Measurements from ENCODE around the gene GLCCI1. TPM values are rescaled to one million over a fixed set of nuclear protein-coding genes. Genes with fewer than 3 reads are reported as not detected.

Gene GLCCI1
- total and polyA plus RNA-seq, 10 of the 15 experiments (the other 5 are each of a cell fraction or from before 2014, with no cell fraction given) = 12.6 to 92.0 (median 27.6) TPM

DNA sequence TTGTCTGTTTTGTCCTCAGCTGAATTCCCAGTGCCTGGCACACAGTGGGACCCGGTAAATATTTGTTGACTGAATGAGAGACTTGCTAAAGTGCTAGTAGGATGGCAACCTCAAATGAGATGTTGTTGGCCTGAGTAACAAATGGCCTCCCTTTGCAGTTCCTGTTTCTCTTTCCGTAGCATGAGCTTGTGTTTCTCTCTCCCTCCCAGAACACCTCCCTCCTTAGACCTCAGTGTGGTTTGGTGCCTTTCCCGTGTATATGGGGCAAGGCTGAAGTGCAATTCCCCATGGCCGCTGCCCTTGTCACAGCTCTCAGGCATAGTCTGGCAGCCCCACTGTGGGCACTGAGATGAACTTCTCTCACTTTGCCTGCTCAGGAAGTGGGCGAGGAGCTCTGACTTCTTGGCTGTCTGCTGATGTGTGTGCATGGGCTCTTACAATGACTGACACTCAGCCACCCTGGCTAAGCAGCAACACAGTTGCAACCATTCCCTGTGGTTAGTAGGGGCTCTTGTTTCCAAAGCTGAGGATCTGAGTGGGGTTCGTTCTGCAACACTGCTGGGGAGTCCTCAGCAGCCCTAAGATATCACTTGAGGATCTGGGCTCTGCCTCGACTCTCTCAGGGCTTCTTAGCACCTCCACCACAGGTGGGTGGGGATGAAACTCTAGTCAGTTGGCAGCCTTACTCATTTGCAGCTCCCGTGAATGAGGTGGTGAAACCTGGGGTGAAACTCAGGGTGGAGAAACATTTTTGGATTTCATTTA is 157.3 kb downstream of the GLCCI1 start (continued):
- TF ChIP-seq TCF7 (IDR thresholded peaks at IDR 0.05; ENCODE audit: borderline replicate concordance) (no peak), SMARCA5 (IDR thresholded peaks at IDR 0.05) (peak; percentile 70; the same call in 1 of the 2 replicates), RAD51 (IDR thresholded peaks at IDR 0.05) (no peak), HDAC6 (IDR thresholded peaks at IDR 0.05; ENCODE audit: unreplicated experiment) (no peak), RB1 (IDR thresholded peaks at IDR 0.05; ENCODE audit: borderline replicate concordance) (no peak), POLR2A (IDR thresholded peaks at IDR 0.05; ENCODE audit: low read depth, low read length) (peak; percentile 74), TAF1 (IDR thresholded peaks at IDR 0.05; ENCODE audit: borderline replicate concordance, low read depth, low read length) (no peak), BACH1 (IDR thresholded peaks at IDR 0.05; ENCODE audit: borderline replicate concordance) (peak; percentile 30; the same call in 1 of the 2 replicates), CHD1 (IDR thresholded peaks at IDR 0.05; ENCODE audit: low read depth, low read length) (no peak), JUNB (IDR thresholded peaks at IDR 0.05) (peak; percentile 65), NFIC (IDR thresholded peaks at IDR 0.05; ENCODE audit: low read depth, low read length) (no peak), SIN3A (IDR thresholded peaks at IDR 0.05; ENCODE audit: low read depth, low read length) (no peak), MTA2 (IDR thresholded peaks at IDR 0.05; ENCODE audit: low read depth) (peak; percentile 90), WRNIP1 (IDR thresholded peaks at IDR 0.05; ENCODE audit: borderline replicate concordance, low read depth, low read length) (0 out of 2 replicates have a peak, but pooled peaks have one; percentile 85), GABPA (IDR thresholded peaks at IDR 0.05; ENCODE audit: low read depth) (no peak), MTA3 (IDR thresholded peaks at IDR 0.05; ENCODE audit: borderline replicate concordance, low read length) (no peak), ETV6 (conservative IDR thresholded peaks at IDR 0.05 in 1 of 2, IDR thresholded peaks at IDR 0.05 in 1 of 2; ENCODE audit: borderline replicate concordance in 1 of 2, low read depth in 1 of 2) (peak in 1 of 2 experiments; percentile 83; a peak in 2 of 4 replicates)
- TF ChIP-seq, protein P1, sequence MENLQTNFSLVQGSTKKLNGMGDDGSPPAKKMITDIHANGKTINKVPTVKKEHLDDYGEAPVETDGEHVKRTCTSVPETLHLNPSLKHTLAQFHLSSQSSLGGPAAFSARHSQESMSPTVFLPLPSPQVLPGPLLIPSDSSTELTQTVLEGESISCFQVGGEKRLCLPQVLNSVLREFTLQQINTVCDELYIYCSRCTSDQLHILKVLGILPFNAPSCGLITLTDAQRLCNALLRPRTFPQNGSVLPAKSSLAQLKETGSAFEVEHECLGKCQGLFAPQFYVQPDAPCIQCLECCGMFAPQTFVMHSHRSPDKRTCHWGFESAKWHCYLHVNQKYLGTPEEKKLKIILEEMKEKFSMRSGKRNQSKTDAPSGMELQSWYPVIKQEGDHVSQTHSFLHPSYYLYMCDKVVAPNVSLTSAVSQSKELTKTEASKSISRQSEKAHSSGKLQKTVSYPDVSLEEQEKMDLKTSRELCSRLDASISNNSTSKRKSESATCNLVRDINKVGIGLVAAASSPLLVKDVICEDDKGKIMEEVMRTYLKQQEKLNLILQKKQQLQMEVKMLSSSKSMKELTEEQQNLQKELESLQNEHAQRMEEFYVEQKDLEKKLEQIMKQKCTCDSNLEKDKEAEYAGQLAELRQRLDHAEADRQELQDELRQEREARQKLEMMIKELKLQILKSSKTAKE (IDR thresholded peaks at IDR 0.05; ENCODE audit: low read depth, poor library complexity, severe bottlenecking) = no peak
- TF ChIP-seq, protein P2, sequence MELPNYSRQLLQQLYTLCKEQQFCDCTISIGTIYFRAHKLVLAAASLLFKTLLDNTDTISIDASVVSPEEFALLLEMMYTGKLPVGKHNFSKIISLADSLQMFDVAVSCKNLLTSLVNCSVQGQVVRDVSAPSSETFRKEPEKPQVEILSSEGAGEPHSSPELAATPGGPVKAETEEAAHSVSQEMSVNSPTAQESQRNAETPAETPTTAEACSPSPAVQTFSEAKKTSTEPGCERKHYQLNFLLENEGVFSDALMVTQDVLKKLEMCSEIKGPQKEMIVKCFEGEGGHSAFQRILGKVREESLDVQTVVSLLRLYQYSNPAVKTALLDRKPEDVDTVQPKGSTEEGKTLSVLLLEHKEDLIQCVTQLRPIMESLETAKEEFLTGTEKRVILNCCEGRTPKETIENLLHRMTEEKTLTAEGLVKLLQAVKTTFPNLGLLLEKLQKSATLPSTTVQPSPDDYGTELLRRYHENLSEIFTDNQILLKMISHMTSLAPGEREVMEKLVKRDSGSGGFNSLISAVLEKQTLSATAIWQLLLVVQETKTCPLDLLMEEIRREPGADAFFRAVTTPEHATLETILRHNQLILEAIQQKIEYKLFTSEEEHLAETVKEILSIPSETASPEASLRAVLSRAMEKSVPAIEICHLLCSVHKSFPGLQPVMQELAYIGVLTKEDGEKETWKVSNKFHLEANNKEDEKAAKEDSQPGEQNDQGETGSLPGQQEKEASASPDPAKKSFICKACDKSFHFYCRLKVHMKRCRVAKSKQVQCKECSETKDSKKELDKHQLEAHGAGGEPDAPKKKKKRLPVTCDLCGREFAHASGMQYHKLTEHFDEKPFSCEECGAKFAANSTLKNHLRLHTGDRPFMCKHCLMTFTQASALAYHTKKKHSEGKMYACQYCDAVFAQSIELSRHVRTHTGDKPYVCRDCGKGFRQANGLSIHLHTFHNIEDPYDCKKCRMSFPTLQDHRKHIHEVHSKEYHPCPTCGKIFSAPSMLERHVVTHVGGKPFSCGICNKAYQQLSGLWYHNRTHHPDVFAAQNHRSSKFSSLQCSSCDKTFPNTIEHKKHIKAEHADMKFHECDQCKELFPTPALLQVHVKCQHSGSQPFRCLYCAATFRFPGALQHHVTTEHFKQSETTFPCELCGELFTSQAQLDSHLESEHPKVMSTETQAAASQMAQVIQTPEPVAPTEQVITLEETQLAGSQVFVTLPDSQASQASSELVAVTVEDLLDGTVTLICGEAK (IDR thresholded peaks at IDR 0.05; ENCODE audit: borderline replicate concordance) = no peak; the same call in 1 of the 2 replicates
- TF ChIP-seq, protein P3, sequence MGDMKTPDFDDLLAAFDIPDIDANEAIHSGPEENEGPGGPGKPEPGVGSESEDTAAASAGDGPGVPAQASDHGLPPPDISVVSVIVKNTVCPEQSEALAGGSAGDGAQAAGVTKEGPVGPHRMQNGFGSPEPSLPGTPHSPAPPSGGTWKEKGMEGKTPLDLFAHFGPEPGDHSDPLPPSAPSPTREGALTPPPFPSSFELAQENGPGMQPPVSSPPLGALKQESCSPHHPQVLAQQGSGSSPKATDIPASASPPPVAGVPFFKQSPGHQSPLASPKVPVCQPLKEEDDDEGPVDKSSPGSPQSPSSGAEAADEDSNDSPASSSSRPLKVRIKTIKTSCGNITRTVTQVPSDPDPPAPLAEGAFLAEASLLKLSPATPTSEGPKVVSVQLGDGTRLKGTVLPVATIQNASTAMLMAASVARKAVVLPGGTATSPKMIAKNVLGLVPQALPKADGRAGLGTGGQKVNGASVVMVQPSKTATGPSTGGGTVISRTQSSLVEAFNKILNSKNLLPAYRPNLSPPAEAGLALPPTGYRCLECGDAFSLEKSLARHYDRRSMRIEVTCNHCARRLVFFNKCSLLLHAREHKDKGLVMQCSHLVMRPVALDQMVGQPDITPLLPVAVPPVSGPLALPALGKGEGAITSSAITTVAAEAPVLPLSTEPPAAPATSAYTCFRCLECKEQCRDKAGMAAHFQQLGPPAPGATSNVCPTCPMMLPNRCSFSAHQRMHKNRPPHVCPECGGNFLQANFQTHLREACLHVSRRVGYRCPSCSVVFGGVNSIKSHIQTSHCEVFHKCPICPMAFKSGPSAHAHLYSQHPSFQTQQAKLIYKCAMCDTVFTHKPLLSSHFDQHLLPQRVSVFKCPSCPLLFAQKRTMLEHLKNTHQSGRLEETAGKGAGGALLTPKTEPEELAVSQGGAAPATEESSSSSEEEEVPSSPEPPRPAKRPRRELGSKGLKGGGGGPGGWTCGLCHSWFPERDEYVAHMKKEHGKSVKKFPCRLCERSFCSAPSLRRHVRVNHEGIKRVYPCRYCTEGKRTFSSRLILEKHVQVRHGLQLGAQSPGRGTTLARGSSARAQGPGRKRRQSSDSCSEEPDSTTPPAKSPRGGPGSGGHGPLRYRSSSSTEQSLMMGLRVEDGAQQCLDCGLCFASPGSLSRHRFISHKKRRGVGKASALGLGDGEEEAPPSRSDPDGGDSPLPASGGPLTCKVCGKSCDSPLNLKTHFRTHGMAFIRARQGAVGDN (IDR thresholded peaks at IDR 0.05) = peak; percentile 100
